HepG2 (cell line): ENCODE results near the gene EEF2. TPM values are rescaled to one million over a fixed set of nuclear protein-coding genes. Genes with fewer than 3 reads are reported as not detected.

Experiments
- AKNA ChIP-seq: sonication (generic); formaldehyde crosslinking; IDR thresholded peaks from 2 replicates; pipeline ENCODE4 v1.4.0; 2020; ENCODE audit warnings: missing genetic modification reagents, borderline replicate concordance
- CCAR2 ChIP-seq: fragments of 200-400 bp; formaldehyde crosslinking; optimal IDR thresholded peaks from 2 replicates; pipeline ENCODE3; 2018; ENCODE audit warnings: low read depth, mild to moderate bottlenecking, low read length, moderate library complexity
- CHD2 ChIP-seq: IDR thresholded peaks from 2 replicates; pipeline ENCODE4 v1.6.1; 2011; ENCODE audit warnings: low read depth, low read length, improper control_type of control experiment
- FOXK2 ChIP-seq: fragments of 450-650 bp; IDR thresholded peaks from 2 replicates; pipeline ENCODE4 v1.6.1; 2016
- KDM5A ChIP-seq: fragments of 200-600 bp; sonication (generic); IDR thresholded peaks from 2 replicates; pipeline ENCODE4 v1.7.0; 2018; ENCODE audit warnings: antibody characterized with exemption, mild to moderate bottlenecking, low read length, borderline replicate concordance
- MAFF ChIP-seq: IDR thresholded peaks from 2 replicates; pipeline ENCODE4 v1.6.1; 2011; ENCODE audit warnings: low read depth, low read length, improper control_type of control experiment
- NFIB ChIP-seq: sonication (generic); formaldehyde crosslinking; IDR thresholded peaks from 2 replicates; pipeline ENCODE4 v1.9.0; 2021; ENCODE audit warnings: missing genetic modification reagents, mild to moderate bottlenecking, borderline replicate concordance
- PAF1 ChIP-seq: IDR thresholded peaks from 2 replicates; pipeline ENCODE4 v1.6.1; 2016; ENCODE audit warnings: missing genetic modification reagents, missing compliant biosample characterization
- PAX8 ChIP-seq: sonication (generic); formaldehyde crosslinking; IDR thresholded peaks from 2 replicates; pipeline ENCODE4 v1.8.0; 2022; ENCODE audit warnings: mild to moderate bottlenecking, missing genetic modification reagents, borderline replicate concordance
- RNF219 ChIP-seq: sonication (generic); formaldehyde crosslinking; IDR thresholded peaks from 2 replicates; pipeline ENCODE4 v1.5.0; 2020; ENCODE audit warnings: mild to moderate bottlenecking, missing genetic modification reagents
- TFE3 ChIP-seq: IDR thresholded peaks from 2 replicates; pipeline ENCODE4 v1.6.1; 2016
- TRIM22 ChIP-seq: fragments of 450-650 bp; IDR thresholded peaks from 2 replicates; pipeline ENCODE4 v1.6.1; 2017
- ZMYM4 ChIP-seq: sonication (generic); formaldehyde crosslinking; IDR thresholded peaks from 2 replicates; pipeline ENCODE4 v1.8.1; 2023; ENCODE audit warnings: mild to moderate bottlenecking, missing genetic modification reagents
- ZNF446 ChIP-seq: sonication (generic); formaldehyde crosslinking; IDR thresholded peaks from 2 replicates; pipeline ENCODE4 v1.5.0; 2020; ENCODE audit warnings: mild to moderate bottlenecking, missing genetic modification reagents
- ZNF597 ChIP-seq: sonication (generic); formaldehyde crosslinking; IDR thresholded peaks from 2 replicates; pipeline ENCODE4 v1.5.0; 2020; ENCODE audit warnings: missing genetic modification reagents
- ZNF670 ChIP-seq: sonication (generic); formaldehyde crosslinking; IDR thresholded peaks from 2 replicates; pipeline ENCODE4 v1.8.0; 2022; ENCODE audit warnings: mild to moderate bottlenecking, missing genetic modification reagents, borderline replicate concordance
- ZNF761 ChIP-seq: sonication (generic); formaldehyde crosslinking; conservative IDR thresholded peaks from 2 replicates; pipeline ENCODE4 v1.4.0; 2020; ENCODE audit warnings: mild to moderate bottlenecking, missing genetic modification reagents
- ZNF850 ChIP-seq: sonication (generic); formaldehyde crosslinking; conservative IDR thresholded peaks from 2 replicates; pipeline ENCODE4 v1.9.0; 2021; ENCODE audit warnings: mild to moderate bottlenecking, missing genetic modification reagents
- polyA plus RNA-seq, 8 experiments: library from polyadenylated mRNA; depleted of rRNA in 3 of 8; stranded (reverse) in 7 of 8; unstranded in 1 of 8; fragments of >200 nt; fragmentation: Illumina TruSeq in 4 of 8; extraction: Trizol in 4 of 8; gene quantifications; 2 replicates each; pipeline versions ENCODE4 v1.2.1 to v1.2.3, GENCODE V29; 2011 to 2016; ENCODE audit warnings: low read depth in 4 of 8, missing spikeins in 1 of 8, mixed read lengths in 1 of 8; ENCODE audit not compliant: insufficient read depth in 1 of 8
- total RNA-seq, 5 experiments: library from RNA; depleted of rRNA; stranded (reverse); fragments of >200 nt; fragmentation: Illumina TruSeq; extraction: Trizol; gene quantifications; 2 replicates each; pipeline ENCODE4 v1.2.3, GENCODE V29; 2016; ENCODE audit warnings: low read depth in 1 of 5

EEF2 gene
- total and polyA plus RNA-seq, 2 of the 13 experiments (the other 11 are each of a cell fraction or from before 2014, with no cell fraction given): 1,441 to 1,777 TPM

- TF ChIP-seq ZNF850 (CRISPR knock-in tag) (no peak), TRIM22 (no peak), CHD2 (0 out of 2 replicates have a peak, but pooled peaks have one; percentile 21), AKNA (CRISPR knock-in tag) (no peak), ZMYM4 (peak; percentile 97), TFE3 (CRISPR knock-in tag) (peak; percentile 91), ZNF670 (CRISPR knock-in tag) (no peak), MAFF (peak; percentile 93), CCAR2 (no peak), PAX8 (CRISPR knock-in tag) (no peak), ZNF597 (no peak), RNF219 (CRISPR knock-in tag) (no peak), NFIB (CRISPR knock-in tag) (no peak), ZNF446 (CRISPR knock-in tag) (peak; percentile 87; the same call in 1 of the 2 replicates), KDM5A (peak; percentile 74), ZNF761 (CRISPR knock-in tag) (peak; percentile 66; the same call in 1 of the 2 replicates), FOXK2 (no peak), PAF1 (CRISPR knock-in tag) (no peak)
Observed at GRCh38 chr19:3984908-3985642, at the start of gene EEF2 (continued).
